ENCODE data around the gene BIRC7. TPM values are rescaled to one million over a fixed set of nuclear protein-coding genes. Genes with fewer than 3 reads are reported as not detected.

Gene BIRC7
- total and polyA plus RNA-seq, 2 of the 4 experiments (the other 2 are of a cell fraction), result not detected

DNA sequence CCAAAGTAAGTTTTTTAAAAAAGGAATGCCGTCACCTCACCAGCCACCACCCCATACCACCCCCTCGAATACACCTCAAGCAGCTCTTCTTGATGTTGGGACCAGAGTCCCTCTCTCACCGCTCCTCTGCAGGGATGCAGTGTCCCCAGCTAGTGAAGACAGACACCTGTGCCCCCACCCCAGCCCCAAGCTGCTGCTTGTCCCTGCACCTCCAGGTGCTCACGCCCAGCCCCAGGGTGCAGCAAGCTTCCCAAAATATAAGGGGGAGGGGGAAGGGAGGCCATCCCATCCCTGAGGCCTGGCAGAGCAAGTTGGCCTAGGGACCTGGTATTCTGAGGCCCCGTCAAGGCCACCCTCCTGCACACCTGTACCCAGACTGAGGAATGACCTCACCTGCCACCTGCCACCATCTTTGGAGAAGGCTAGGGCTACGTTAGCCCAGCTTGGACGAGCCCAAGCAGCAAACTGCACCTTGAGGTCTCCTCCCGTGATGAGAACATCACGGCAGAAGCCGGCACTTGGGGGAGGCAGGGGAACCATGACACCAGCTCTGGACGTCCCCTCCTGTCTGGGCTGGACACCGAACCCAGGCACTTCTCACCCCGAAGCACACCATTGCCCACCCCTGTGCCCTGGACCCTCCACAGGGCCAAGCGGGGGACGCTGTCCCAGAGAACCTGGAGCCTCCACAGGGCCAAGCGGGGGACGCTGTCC, 45.7 kb upstream of the BIRC7 start:
- Histone ChIP-seq H4K8ac (ENCODE audit: low read depth in 2 of 2, low read length in 2 of 2) (no peak overlapping the region), H2AK9ac (replicated peaks; ENCODE audit: low read depth, low read length, poor library complexity) (no peak overlapping the region), H2BK5ac (ENCODE audit: low read depth, low read length, poor library complexity, severe bottlenecking) (no peak overlapping the region), H3K27ac (ENCODE audit: insufficient read depth, low read length) (no peak overlapping the region), H3K36me3 (ENCODE audit: control insufficient read depth, insufficient read depth, low read length) (peaks cover under 1% of the 10 kb centered on the region; the same call in 1 of the 2 replicates), H3K18ac (ENCODE audit: low read depth, low read length) (no peak overlapping the region), H2BK20ac (ENCODE audit: low read depth, low read length) (no peak overlapping the region), H3K14ac (replicated peaks; ENCODE audit: low read depth, low read length) (no peak overlapping the region), H3K4me2 (ENCODE audit: low read depth, low read length) (no peak overlapping the region), H3K9ac (ENCODE audit: low read depth, low read length) (no peak overlapping the region), H4K20me1 (ENCODE audit: insufficient read depth, low read length) (peaks cover 20% of the 10 kb centered on the region), H3K27me3 (ENCODE audit: control insufficient read depth, insufficient read depth, low read length) (no peaks in the 10 kb centered on the region; the same call in 1 of the 2 replicates), H3K9me1 (ENCODE audit: insufficient read depth, low read length) (peaks cover 7% of the 10 kb centered on the region), H4K5ac (ENCODE audit: low read depth, low read length) (no peak overlapping the region), H3K9me3 (ENCODE audit: control insufficient read depth, insufficient read depth, low read length) (no peaks in the 10 kb centered on the region), H2BK15ac (ENCODE audit: low read depth, low read length) (no peak overlapping the region), H3K56ac (ENCODE audit: extremely low read depth, insufficient read depth, low read length) (no peak overlapping the region), H3K23ac (ENCODE audit: low read depth, low read length) (no peak overlapping the region), H2BK120ac (ENCODE audit: low read depth, low read length) (no peak overlapping the region), H3K4me3 (ENCODE audit: insufficient read depth, low read depth, low read length) (no peak overlapping the region), H2AFZ (replicated peaks; ENCODE audit: low read length, poor library complexity) (no peak overlapping the region), H2AK5ac (ENCODE audit: low read depth, low read length) (no peak overlapping the region), H3K79me1 (ENCODE audit: low read depth in 1 of 2, low read length in 2 of 2) (peaks cover 0 to 10% of the 10 kb centered on the region in 2 experiments; a peak in 1 of 4 replicates), H3K4ac (ENCODE audit: low read depth, low read length) (no peak overlapping the region), H4K91ac (ENCODE audit: insufficient read depth, low read depth, low read length) (no peak overlapping the region), H3K4me1 (ENCODE audit: control insufficient read depth, insufficient read depth, low read length) (no peaks in the 10 kb centered on the region)
- WGBS, 2 experiments (ENCODE audit: extremely low coverage in 2 of 2, insufficient read length in 1 of 2), result 69% methylated on average over 7 of the region's 17 CpGs; no CpG with 5 or more reads in 1 of the 2 experiments
- TF ChIP-seq MXI1 (IDR thresholded peaks at IDR 0.05; ENCODE audit: borderline replicate concordance, low read depth, low read length) (no peak), RCOR1 (IDR thresholded peaks at IDR 0.05; ENCODE audit: insufficient replicate concordance, low read length) (no peak)
- intact Hi-C loops (cut with micrococcal nuclease), result loop anchor here (10.0 kb wide), 1 partner anchor 135 kb away; no protein-coding TSS in a partner anchor
- dilution Hi-C loops (cut with HindIII; ENCODE audit: low sequenced_read_pairs, unreplicated experiment), result no loop called here
- ChIA-PET CTCF (no interaction called here), POLR2A (ENCODE audit: unreplicated experiment) (no interaction called here)
- DNase-seq, result no peak
- in situ Hi-C loops (cut with MboI; ENCODE audit: low sequenced_read_pairs), result no loop called here
- ATAC-seq (ENCODE audit: low read depth), result no peak
- BruUV-seq (replicated peaks), result no TSS peak

Measured in IMR-90 (cell line).